DND-41 (cell line): ENCODE measurements around the gene TNFSF15.

Experiments
- CTCF ChIP-seq: IDR thresholded peaks from 2 replicates; pipeline ENCODE4 v1.5.1; 2012; ENCODE audit warnings: borderline replicate concordance, low read length, moderate library complexity, mild to moderate bottlenecking; ENCODE audit not compliant: poor library complexity, severe bottlenecking; ENCODE audit errors: extremely low read depth
- EZH2 ChIP-seq: IDR thresholded peaks from 3 replicates; pipeline ENCODE4 v1.6.1; 2012; ENCODE audit warnings: borderline replicate concordance, low read depth, mild to moderate bottlenecking, moderate library complexity, low read length, inconsistent platforms; ENCODE audit not compliant: severe bottlenecking

- TF ChIP-seq CTCF (no peak), EZH2 (no peak)
These were observed 47.4 kb upstream of the TNFSF15 start for GRCh38 chr9:114853071-114853855.
